ENCODE data around the gene HS3ST5.
"Not testable (repeated sequence)": the region's sequence is repeated elsewhere in the genome, so short reads cannot be mapped to it uniquely, and the experiment has no call there.

HS3ST5 gene

GRCh38 chr6:114061741-114062140 lies 281.1 kb downstream of the HS3ST5 start:
- no peaks in the 10 kb centered on the region for H3K36me3 ChIP-seq (ENCODE audit: control insufficient read depth, insufficient read depth, low read length)

DNA sequence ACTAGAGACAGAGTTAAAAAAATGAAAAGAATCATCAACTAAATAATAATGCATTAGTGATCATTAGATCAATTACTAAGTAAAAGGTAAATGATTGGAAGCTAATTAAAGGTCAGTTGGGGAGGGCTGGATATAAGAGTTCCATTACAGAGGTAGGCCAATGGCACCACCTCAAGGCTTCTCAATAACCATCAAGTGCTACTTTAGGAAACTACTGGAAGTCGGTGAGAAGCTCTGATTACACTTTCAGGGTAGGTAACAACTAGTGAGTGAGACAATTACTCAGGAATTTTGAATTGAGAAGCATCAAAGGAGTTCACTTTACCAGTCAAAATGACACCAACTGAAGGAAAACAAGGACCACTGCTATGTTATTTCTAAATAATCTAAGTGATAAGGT lies 281.7 kb downstream of the HS3ST5 start:
- Histone ChIP-seq H3K4me1 (ENCODE audit: control insufficient read depth, insufficient read depth, low read length) (no peaks in the 10 kb centered on the region), H3K27me3 (ENCODE audit: control insufficient read depth, insufficient read depth, low read length) (no peaks in the 10 kb centered on the region), H3K9me3 (ENCODE audit: control insufficient read depth, insufficient read depth, low read length) (no peaks in the 10 kb centered on the region), H3K36me3 (ENCODE audit: control insufficient read depth, insufficient read depth, low read length) (no peaks in the 10 kb centered on the region), H3K27ac (ENCODE audit: low read length) (no peak overlapping the region), H3K4me3 (ENCODE audit: low read length) (no peak overlapping the region)
- DNase-seq (ENCODE audit: low read depth, low spot score) = no peak
- WGBS (ENCODE audit: insufficient coverage, insufficient read length) = no CpG with 5 or more reads among the region's 1 CpG

More at GRCh38 chr6:114061741-114062140, 281.1 kb downstream of the HS3ST5 start:
- Histone ChIP-seq H3K9me3 (ENCODE audit: control insufficient read depth, insufficient read depth, low read length) (no peaks in the 10 kb centered on the region), H3K27me3 (ENCODE audit: control insufficient read depth, insufficient read depth, low read length) (no peaks in the 10 kb centered on the region), H3K4me3 (ENCODE audit: low read length) (no peak overlapping the region), H3K27ac (ENCODE audit: low read length) (no peak overlapping the region), H3K4me1 (ENCODE audit: control insufficient read depth, insufficient read depth, low read length) (no peaks in the 10 kb centered on the region)
- no peak for DNase-seq (ENCODE audit: low read depth, low spot score)
- no CpG with 5 or more reads among the region's 4 CpGs for WGBS (ENCODE audit: insufficient coverage, insufficient read length)

- H3K4me1 ChIP-seq (ENCODE audit: control insufficient read depth, insufficient read depth, low read length) = no peaks in the 10 kb centered on the region
- H3K36me3 ChIP-seq (ENCODE audit: control insufficient read depth, insufficient read depth, low read length) = no peaks in the 10 kb centered on the region
- H3K27ac ChIP-seq (ENCODE audit: low read length) = no peak overlapping the region
- no peaks in the 10 kb centered on the region for H3K9me3 ChIP-seq (ENCODE audit: control insufficient read depth, insufficient read depth, low read length)
- H3K27me3 ChIP-seq (ENCODE audit: control insufficient read depth, insufficient read depth, low read length) = no peaks in the 10 kb centered on the region
- WGBS (ENCODE audit: insufficient coverage, insufficient read length) = no CpG with 5 or more reads among the region's 4 CpGs
- DNase-seq (ENCODE audit: low read depth, low spot score) = no peak
- no peak overlapping the region for H3K4me3 ChIP-seq (ENCODE audit: low read length)
Measured at GRCh38 chr6:114058435-114058834, 284.4 kb downstream of the HS3ST5 start.

- Histone ChIP-seq H3K4me3 (ENCODE audit: low read length) (no peak overlapping the region), H3K27me3 (ENCODE audit: control insufficient read depth, insufficient read depth, low read length) (no peaks in the 10 kb centered on the region), H3K4me1 (ENCODE audit: control insufficient read depth, insufficient read depth, low read length) (no peaks in the 10 kb centered on the region), H3K27ac (ENCODE audit: low read length) (no peak overlapping the region), H3K36me3 (ENCODE audit: control insufficient read depth, insufficient read depth, low read length) (no peaks in the 10 kb centered on the region), H3K9me3 (ENCODE audit: control insufficient read depth, insufficient read depth, low read length) (no peaks in the 10 kb centered on the region)
- DNase-seq (ENCODE audit: low read depth, low spot score) = no peak
- no CpG with 5 or more reads among the region's 2 CpGs for WGBS (ENCODE audit: insufficient coverage, insufficient read length)
Measured at GRCh38 chr6:114055763-114056162, 287.1 kb downstream of the HS3ST5 start.

GRCh38 chr6:114055349-114055748 lies 287.5 kb downstream of the HS3ST5 start:
- H3K4me3 ChIP-seq (ENCODE audit: low read length) = no peak overlapping the region
- no peaks in the 10 kb centered on the region for H3K27me3 ChIP-seq (ENCODE audit: control insufficient read depth, insufficient read depth, low read length)
- H3K27ac ChIP-seq (ENCODE audit: low read length) = no peak overlapping the region
- DNase-seq (ENCODE audit: low read depth, low spot score) = no peak
- no peaks in the 10 kb centered on the region for H3K9me3 ChIP-seq (ENCODE audit: control insufficient read depth, insufficient read depth, low read length)
- no peaks in the 10 kb centered on the region for H3K36me3 ChIP-seq (ENCODE audit: control insufficient read depth, insufficient read depth, low read length)
- no peaks in the 10 kb centered on the region for H3K4me1 ChIP-seq (ENCODE audit: control insufficient read depth, insufficient read depth, low read length)
- no CpG with 5 or more reads among the region's 3 CpGs for WGBS (ENCODE audit: insufficient coverage, insufficient read length)

- Histone ChIP-seq H3K9me3 (ENCODE audit: control insufficient read depth, insufficient read depth, low read length) (no peaks in the 10 kb centered on the region), H3K4me1 (ENCODE audit: control insufficient read depth, insufficient read depth, low read length) (no peaks in the 10 kb centered on the region), H3K36me3 (ENCODE audit: control insufficient read depth, insufficient read depth, low read length) (no peaks in the 10 kb centered on the region), H3K27me3 (ENCODE audit: control insufficient read depth, insufficient read depth, low read length) (no peaks in the 10 kb centered on the region), H3K27ac (ENCODE audit: low read length) (no peak overlapping the region), H3K4me3 (ENCODE audit: low read length) (no peak overlapping the region)
- DNase-seq (ENCODE audit: low read depth, low spot score) = no peak
- WGBS (ENCODE audit: insufficient coverage, insufficient read length) = no CpG with 5 or more reads among the region's 1 CpG
Measured at GRCh38 chr6:114053791-114054190, 289.0 kb downstream of the HS3ST5 start.

- Histone ChIP-seq H3K9me3 (ENCODE audit: control insufficient read depth, insufficient read depth, low read length) (no peaks in the 10 kb centered on the region), H3K4me1 (ENCODE audit: control insufficient read depth, insufficient read depth, low read length) (no peaks in the 10 kb centered on the region), H3K27ac (ENCODE audit: low read length) (no peak overlapping the region), H3K27me3 (ENCODE audit: control insufficient read depth, insufficient read depth, low read length) (no peaks in the 10 kb centered on the region), H3K4me3 (ENCODE audit: low read length) (no peak overlapping the region), H3K36me3 (ENCODE audit: control insufficient read depth, insufficient read depth, low read length) (no peaks in the 10 kb centered on the region)
- no CpG with 5 or more reads among the region's 3 CpGs for WGBS (ENCODE audit: insufficient coverage, insufficient read length)
- no peak for DNase-seq (ENCODE audit: low read depth, low spot score)
Measured at GRCh38 chr6:114052141-114052540, 290.7 kb downstream of the HS3ST5 start.

GRCh38 chr6:114051031-114051430 lies 291.8 kb downstream of the HS3ST5 start:
- Histone ChIP-seq H3K9me3 (ENCODE audit: control insufficient read depth, insufficient read depth, low read length) (no peaks in the 10 kb centered on the region), H3K27me3 (ENCODE audit: control insufficient read depth, insufficient read depth, low read length) (no peaks in the 10 kb centered on the region), H3K36me3 (ENCODE audit: control insufficient read depth, insufficient read depth, low read length) (no peaks in the 10 kb centered on the region), H3K27ac (ENCODE audit: low read length) (no peak overlapping the region), H3K4me1 (ENCODE audit: control insufficient read depth, insufficient read depth, low read length) (no peaks in the 10 kb centered on the region), H3K4me3 (ENCODE audit: low read length) (no peak overlapping the region)
- no CpG with 5 or more reads among the region's 1 CpG for WGBS (ENCODE audit: insufficient coverage, insufficient read length)
- DNase-seq (ENCODE audit: low read depth, low spot score) = no peak

- no peak for DNase-seq (ENCODE audit: low read depth, low spot score)
- Histone ChIP-seq H3K36me3 (ENCODE audit: control insufficient read depth, insufficient read depth, low read length) (no peaks in the 10 kb centered on the region), H3K9me3 (ENCODE audit: control insufficient read depth, insufficient read depth, low read length) (no peaks in the 10 kb centered on the region), H3K27me3 (ENCODE audit: control insufficient read depth, insufficient read depth, low read length) (no peaks in the 10 kb centered on the region), H3K4me3 (ENCODE audit: low read length) (no peak overlapping the region), H3K27ac (ENCODE audit: low read length) (no peak overlapping the region), H3K4me1 (ENCODE audit: control insufficient read depth, insufficient read depth, low read length) (no peaks in the 10 kb centered on the region; the same call in 1 of the 2 replicates)
- no CpG with 5 or more reads among the region's 2 CpGs for WGBS (ENCODE audit: insufficient coverage, insufficient read length)
Measured at GRCh38 chr6:114049367-114049966, 293.4 kb downstream of the HS3ST5 start.

- not testable (repeated sequence) for H3K4me1 ChIP-seq (ENCODE audit: control insufficient read depth, insufficient read depth, low read length); H3K4me3 ChIP-seq (ENCODE audit: low read length); H3K27ac ChIP-seq (ENCODE audit: low read length); H3K9me3 ChIP-seq (ENCODE audit: control insufficient read depth, insufficient read depth, low read length); H3K27me3 ChIP-seq (ENCODE audit: control insufficient read depth, insufficient read depth, low read length); DNase-seq (ENCODE audit: low read depth, low spot score); H3K36me3 ChIP-seq (ENCODE audit: control insufficient read depth, insufficient read depth, low read length)
- WGBS (ENCODE audit: insufficient coverage, insufficient read length) = no CpG with 5 or more reads among the region's 5 CpGs
Measured at GRCh38 chr6:114044566-114044965, 298.3 kb downstream of the HS3ST5 start.

DNA sequence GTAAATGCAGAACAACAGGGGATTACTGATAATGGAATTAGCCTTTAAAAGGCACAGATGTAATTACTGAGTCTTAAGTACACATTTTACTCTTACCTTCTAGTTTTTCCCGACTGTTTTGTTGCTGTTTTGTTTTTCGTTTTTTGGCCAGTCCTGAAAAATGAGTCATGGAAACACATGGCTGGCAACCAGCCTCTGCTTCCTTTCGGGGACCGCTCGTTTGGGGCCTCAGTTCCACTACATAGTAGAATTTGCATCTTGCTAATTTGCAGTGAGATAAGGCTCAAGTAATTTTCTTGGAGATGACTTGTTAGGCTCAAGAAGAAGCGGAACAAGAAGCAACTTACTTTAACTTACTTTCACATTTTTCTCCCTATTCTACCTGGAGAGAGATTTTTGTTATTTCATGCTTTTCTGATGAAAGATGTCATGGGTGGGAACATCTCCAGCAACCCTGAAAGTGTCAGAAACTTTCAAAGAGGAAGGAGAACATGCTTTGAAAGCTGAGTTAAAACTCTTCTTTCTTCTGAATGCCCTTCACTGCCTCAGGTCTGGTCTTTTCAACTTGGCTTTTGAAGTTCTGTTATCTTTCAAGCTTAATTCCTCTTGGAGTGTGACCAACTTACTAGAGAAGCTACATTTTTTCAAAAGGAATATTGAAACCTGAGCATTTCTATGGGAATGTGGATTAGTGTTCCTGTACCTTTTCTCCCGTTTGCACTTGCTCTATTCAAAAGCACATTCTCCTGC lies 300.4 kb downstream of the HS3ST5 start:
- no peak for DNase-seq (ENCODE audit: low read depth, low spot score)
- no CpG with 5 or more reads among the region's 7 CpGs for WGBS (ENCODE audit: insufficient coverage, insufficient read length)
- H3K9me3 ChIP-seq (ENCODE audit: control insufficient read depth, insufficient read depth, low read length) = no peaks in the 10 kb centered on the region

More for the DNA sequence above, 300.4 kb downstream of the HS3ST5 start:
- no peaks in the 10 kb centered on the region for H3K36me3 ChIP-seq (ENCODE audit: control insufficient read depth, insufficient read depth, low read length)
- no peaks in the 10 kb centered on the region; the same call in 1 of the 2 replicates for H3K4me1 ChIP-seq (ENCODE audit: control insufficient read depth, insufficient read depth, low read length)
- H3K27ac ChIP-seq (ENCODE audit: low read length) = no peak overlapping the region
- no peak overlapping the region for H3K4me3 ChIP-seq (ENCODE audit: low read length)
- no peaks in the 10 kb centered on the region for H3K27me3 ChIP-seq (ENCODE audit: control insufficient read depth, insufficient read depth, low read length)
